ENCODE results near the gene DYNC2LI1. TPM values are rescaled to one million over a fixed set of nuclear protein-coding genes. Genes with fewer than 3 reads are reported as not detected.

The DYNC2LI1 gene
- polyA plus RNA-seq, 2 of the 4 experiments (the other 2 are of a cell fraction) = 22.2 to 44.3 TPM

DNA sequence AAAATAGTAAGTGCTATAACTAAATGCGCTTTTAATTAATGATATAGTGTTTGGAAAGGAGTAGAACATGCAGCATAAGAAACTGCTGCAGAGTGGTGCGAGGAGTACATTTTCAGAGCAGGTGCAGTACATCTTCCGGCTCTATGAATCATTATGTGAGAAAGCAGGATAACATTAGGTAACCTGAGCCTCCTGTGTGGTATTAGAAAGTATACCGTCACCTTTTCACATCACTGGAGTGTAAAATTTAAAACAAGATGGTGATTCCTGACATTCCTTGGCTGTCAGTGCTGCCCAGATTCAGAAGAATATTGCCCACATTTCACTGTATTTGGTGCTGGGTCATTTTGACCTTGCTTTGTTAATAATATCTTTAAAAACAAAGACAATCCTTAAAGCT is 7.8 kb upstream of the DYNC2LI1 start:
- Histone ChIP-seq H3K4me1 (peaks cover 12% of the 10 kb centered on the region; the same call in 2 of the 3 replicates), H3K4me3 (no peak overlapping the region), H3K4me2 (no peak overlapping the region), H3K9me3 (no peaks in the 10 kb centered on the region), H3K27ac (no peak overlapping the region)
- TF ChIP-seq, protein P1, sequence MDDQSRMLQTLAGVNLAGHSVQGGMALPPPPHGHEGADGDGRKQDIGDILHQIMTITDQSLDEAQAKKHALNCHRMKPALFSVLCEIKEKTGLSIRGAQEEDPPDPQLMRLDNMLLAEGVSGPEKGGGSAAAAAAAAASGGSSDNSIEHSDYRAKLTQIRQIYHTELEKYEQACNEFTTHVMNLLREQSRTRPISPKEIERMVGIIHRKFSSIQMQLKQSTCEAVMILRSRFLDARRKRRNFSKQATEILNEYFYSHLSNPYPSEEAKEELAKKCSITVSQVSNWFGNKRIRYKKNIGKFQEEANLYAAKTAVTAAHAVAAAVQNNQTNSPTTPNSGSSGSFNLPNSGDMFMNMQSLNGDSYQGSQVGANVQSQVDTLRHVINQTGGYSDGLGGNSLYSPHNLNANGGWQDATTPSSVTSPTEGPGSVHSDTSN (IDR thresholded peaks at IDR 0.05) = no peak
- TF ChIP-seq, protein P2, sequence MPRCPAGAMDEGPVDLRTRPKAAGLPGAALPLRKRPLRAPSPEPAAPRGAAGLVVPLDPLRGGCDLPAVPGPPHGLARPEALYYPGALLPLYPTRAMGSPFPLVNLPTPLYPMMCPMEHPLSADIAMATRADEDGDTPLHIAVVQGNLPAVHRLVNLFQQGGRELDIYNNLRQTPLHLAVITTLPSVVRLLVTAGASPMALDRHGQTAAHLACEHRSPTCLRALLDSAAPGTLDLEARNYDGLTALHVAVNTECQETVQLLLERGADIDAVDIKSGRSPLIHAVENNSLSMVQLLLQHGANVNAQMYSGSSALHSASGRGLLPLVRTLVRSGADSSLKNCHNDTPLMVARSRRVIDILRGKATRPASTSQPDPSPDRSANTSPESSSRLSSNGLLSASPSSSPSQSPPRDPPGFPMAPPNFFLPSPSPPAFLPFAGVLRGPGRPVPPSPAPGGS (IDR thresholded peaks at IDR 0.05) = no peak
- TF ChIP-seq RFX5 (IDR thresholded peaks at IDR 0.05) (no peak), FOSB (CRISPR knock-in tag; IDR thresholded peaks at IDR 0.05) (no peak), HDAC2 (IDR thresholded peaks at IDR 0.05) (no peak), KDM1A (IDR thresholded peaks at IDR 0.05; ENCODE audit: low read depth) (no peak), BHLHE40 (IDR thresholded peaks at IDR 0.05; ENCODE audit: low read depth, low read length) (no peak), MAFK (IDR thresholded peaks at IDR 0.05; ENCODE audit: partially characterized antibody) (no peak)
- FAIRE-seq (no peak), DNase-seq (ENCODE audit: low read depth in 1 of 2, low spot score in 1 of 2) (no peak), ATAC-seq (no peak)
- ChIA-PET POLR2A (interaction anchor here (1.3 kb wide), 1 partner anchor 8 kb away, joined by 3 read pairs; the partner anchor contains the start of gene DYNC2LI1), CTCF (interaction anchor here (0.9 kb wide), 1 partner anchor 29 kb away, joined by 3 read pairs; no protein-coding TSS in a partner anchor)
- WGBS (ENCODE audit: missing lambda C conversion rate) = 90% methylated on average over 4 of the region's 4 CpGs

DNA sequence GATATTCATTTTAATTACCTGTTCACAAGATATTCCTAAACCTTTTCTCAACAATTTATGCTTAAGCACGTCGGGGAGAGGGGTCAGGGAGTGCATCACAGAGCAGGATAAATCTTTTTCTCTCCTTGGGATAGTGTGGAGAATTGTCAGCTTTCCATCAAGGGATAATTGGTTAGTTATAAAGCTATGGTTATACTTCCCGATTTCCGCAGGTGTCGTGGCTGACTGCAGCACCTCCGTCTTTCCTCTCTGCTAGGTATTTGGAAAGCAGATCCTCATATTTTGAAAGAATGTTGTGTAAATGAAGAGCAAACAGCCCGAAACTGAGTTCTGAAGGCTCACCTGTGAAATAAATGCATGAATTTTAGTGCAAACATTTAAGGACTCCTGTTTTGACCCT is 778 bp downstream of the DYNC2LI1 start:
- Histone ChIP-seq H3K9me3 (no peaks in the 10 kb centered on the region), H3K4me1 (peaks cover 6% of the 10 kb centered on the region; the same call in 1 of the 3 replicates), H3K4me2 (peak overlapping the region; percentile 84), H3K4me3 (peak overlapping the region; percentile 65), H3K27ac (peak overlapping the region; percentile 75 to 81)
- WGBS (ENCODE audit: missing lambda C conversion rate) = 51% methylated on average over 7 of the region's 7 CpGs
- DNase-seq (ENCODE audit: low read depth in 1 of 2, low spot score in 1 of 2) (peak in 1 of 2 experiments; percentile 12), FAIRE-seq (no peak), ATAC-seq (peak; percentile 6 to 14; a peak in 3 of 6 replicates)
- POLR2A ChIA-PET = interaction anchor here (1.2 to 1.7 kb wide), 4 partner anchors 21 to 179 kb away, joined by 3 to 8 read pairs (median 6); partner anchors contain the start of genes C1GALT1C1L, PLEKHH2 and THADA
- TF ChIP-seq CBX2 (IDR thresholded peaks at IDR 0.05; ENCODE audit: borderline replicate concordance, low read depth) (no peak), ESRRA (IDR thresholded peaks at IDR 0.05; ENCODE audit: borderline replicate concordance, low read length) (no peak), NPAS2 (CRISPR knock-in tag; IDR thresholded peaks at IDR 0.05; ENCODE audit: borderline replicate concordance) (no peak), BHLHE40 (IDR thresholded peaks at IDR 0.05; ENCODE audit: low read depth, low read length) (no peak), NFE2L2 (conservative IDR thresholded peaks at IDR 0.05; ENCODE audit: low read length) (no peak), HEYL (CRISPR knock-in tag; IDR thresholded peaks at IDR 0.05) (no peak), HDAC2 (IDR thresholded peaks at IDR 0.05) (no peak)
- TF ChIP-seq, protein P3, sequence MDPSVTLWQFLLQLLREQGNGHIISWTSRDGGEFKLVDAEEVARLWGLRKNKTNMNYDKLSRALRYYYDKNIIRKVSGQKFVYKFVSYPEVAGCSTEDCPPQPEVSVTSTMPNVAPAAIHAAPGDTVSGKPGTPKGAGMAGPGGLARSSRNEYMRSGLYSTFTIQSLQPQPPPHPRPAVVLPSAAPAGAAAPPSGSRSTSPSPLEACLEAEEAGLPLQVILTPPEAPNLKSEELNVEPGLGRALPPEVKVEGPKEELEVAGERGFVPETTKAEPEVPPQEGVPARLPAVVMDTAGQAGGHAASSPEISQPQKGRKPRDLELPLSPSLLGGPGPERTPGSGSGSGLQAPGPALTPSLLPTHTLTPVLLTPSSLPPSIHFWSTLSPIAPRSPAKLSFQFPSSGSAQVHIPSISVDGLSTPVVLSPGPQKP (IDR thresholded peaks at IDR 0.05; ENCODE audit: low read depth, low read length) = no peak
- TF ChIP-seq, protein P4, sequence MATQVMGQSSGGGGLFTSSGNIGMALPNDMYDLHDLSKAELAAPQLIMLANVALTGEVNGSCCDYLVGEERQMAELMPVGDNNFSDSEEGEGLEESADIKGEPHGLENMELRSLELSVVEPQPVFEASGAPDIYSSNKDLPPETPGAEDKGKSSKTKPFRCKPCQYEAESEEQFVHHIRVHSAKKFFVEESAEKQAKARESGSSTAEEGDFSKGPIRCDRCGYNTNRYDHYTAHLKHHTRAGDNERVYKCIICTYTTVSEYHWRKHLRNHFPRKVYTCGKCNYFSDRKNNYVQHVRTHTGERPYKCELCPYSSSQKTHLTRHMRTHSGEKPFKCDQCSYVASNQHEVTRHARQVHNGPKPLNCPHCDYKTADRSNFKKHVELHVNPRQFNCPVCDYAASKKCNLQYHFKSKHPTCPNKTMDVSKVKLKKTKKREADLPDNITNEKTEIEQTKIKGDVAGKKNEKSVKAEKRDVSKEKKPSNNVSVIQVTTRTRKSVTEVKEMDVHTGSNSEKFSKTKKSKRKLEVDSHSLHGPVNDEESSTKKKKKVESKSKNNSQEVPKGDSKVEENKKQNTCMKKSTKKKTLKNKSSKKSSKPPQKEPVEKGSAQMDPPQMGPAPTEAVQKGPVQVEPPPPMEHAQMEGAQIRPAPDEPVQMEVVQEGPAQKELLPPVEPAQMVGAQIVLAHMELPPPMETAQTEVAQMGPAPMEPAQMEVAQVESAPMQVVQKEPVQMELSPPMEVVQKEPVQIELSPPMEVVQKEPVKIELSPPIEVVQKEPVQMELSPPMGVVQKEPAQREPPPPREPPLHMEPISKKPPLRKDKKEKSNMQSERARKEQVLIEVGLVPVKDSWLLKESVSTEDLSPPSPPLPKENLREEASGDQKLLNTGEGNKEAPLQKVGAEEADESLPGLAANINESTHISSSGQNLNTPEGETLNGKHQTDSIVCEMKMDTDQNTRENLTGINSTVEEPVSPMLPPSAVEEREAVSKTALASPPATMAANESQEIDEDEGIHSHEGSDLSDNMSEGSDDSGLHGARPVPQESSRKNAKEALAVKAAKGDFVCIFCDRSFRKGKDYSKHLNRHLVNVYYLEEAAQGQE (IDR thresholded peaks at IDR 0.05) = no peak
- TF ChIP-seq, protein P5, sequence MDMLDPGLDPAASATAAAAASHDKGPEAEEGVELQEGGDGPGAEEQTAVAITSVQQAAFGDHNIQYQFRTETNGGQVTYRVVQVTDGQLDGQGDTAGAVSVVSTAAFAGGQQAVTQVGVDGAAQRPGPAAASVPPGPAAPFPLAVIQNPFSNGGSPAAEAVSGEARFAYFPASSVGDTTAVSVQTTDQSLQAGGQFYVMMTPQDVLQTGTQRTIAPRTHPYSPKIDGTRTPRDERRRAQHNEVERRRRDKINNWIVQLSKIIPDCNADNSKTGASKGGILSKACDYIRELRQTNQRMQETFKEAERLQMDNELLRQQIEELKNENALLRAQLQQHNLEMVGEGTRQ (IDR thresholded peaks at IDR 0.05) = no peak
- CTCF ChIA-PET = interaction anchor here (0.6 to 3.3 kb wide), 7 partner anchors 9 to 169 kb away, joined by 3 to 14 read pairs (median 3); no protein-coding TSS in a partner anchor

Measured in A549 (cell line).